SK-N-MC (cell line): Measurements from ENCODE around the gene DMRT3.

ENCODE experiments used
- EZH2 ChIP-seq: fragments of 200-600 bp; sonication (generic); IDR thresholded peaks from one replicate; pipeline ENCODE4 v1.6.1; 2017; ENCODE audit warnings: antibody characterized with exemption
- POLR2AphosphoS5 ChIP-seq: IDR thresholded peaks from 2 replicates; pipeline ENCODE4 v1.6.1; 2012; ENCODE audit warnings: mild to moderate bottlenecking, low read depth, low read length, borderline replicate concordance

DNA sequence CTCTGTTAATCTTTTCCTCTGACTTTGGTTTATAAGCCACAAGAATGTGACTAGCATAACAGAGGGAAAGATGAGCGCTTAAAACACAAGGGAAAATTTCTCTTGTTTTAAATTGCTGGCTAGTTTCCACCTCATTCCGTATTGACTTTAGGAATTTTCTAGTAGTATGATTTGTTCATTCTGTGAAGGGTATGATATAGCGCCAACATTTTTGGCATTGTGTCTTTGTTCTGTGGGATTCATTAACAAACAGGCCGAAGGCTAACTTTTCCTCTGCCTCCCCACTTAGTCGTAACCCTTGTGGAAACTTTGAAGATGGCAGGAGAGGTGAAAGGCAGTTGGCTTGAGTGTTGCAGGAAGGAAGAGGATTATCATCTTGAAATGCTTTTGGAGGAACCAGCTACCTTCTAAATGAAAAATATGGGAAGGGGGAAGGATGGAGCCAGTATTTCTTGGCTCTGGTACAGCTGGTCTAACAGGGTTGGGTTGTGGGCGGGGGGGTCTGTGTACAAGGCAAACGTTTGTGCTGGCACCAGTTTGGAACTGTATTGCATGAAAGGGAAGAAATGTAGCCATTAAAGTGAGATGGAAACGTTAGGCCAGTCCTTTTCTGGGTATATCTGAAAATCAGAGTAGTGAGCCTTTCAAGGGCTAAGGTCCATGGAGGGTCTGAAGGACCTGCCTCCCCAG, 52.2 kb downstream of the DMRT3 start:
- TF ChIP-seq POLR2AphosphoS5 (no peak), EZH2 (no peak)
